Parathyroid adenoma (tissue), 2 donors: ENCODE data around the gene GDPD5.

Experiments used
- H2AFZ ChIP-seq: fragments of 300-600 bp; sonication (generic); one replicate; pipeline ENCODE4 v1.7.0; 2017; ENCODE audit warnings: antibody characterized with exemption, mild to moderate bottlenecking
- H3K27ac ChIP-seq: fragments of 300-600 bp; sonication (generic); one replicate; pipeline ENCODE4 v1.7.0; 2017
- H3K27me3 ChIP-seq: fragments of 300-600 bp; sonication (generic); one replicate; pipeline ENCODE4 v1.7.0; 2017; ENCODE audit warnings: low read length; ENCODE audit not compliant: control insufficient read depth, insufficient read depth
- H3K36me3 ChIP-seq: fragments of 300-600 bp; sonication (generic); one replicate; pipeline ENCODE4 v1.7.0; 2017; ENCODE audit warnings: low read length; ENCODE audit not compliant: control insufficient read depth, insufficient read depth
- H3K4me1 ChIP-seq: fragments of 300-600 bp; sonication (generic); one replicate; pipeline ENCODE4 v1.7.0; 2017; ENCODE audit warnings: control low read depth
- H3K4me2 ChIP-seq: fragments of 300-600 bp; sonication (generic); one replicate; pipeline ENCODE4 v1.7.0; 2017; ENCODE audit warnings: low read length
- H3K4me3 ChIP-seq: fragments of 300-600 bp; sonication (generic); one replicate; pipeline ENCODE4 v1.7.0; 2017; ENCODE audit warnings: low read depth, low read length
- H3K79me2 ChIP-seq: fragments of 300-600 bp; sonication (generic); one replicate; pipeline ENCODE4 v1.7.0; 2017; ENCODE audit warnings: control low read depth
- H3K9ac ChIP-seq: fragments of 300-600 bp; sonication (generic); one replicate; pipeline ENCODE4 v1.7.0; 2017; ENCODE audit warnings: mild to moderate bottlenecking
- H3K9me3 ChIP-seq: fragments of 300-600 bp; sonication (generic); one replicate; pipeline ENCODE4 v1.7.0; 2017; ENCODE audit warnings: low read length; ENCODE audit not compliant: control insufficient read depth
- CTCF ChIP-seq: fragments of 300-600 bp; sonication (generic); IDR thresholded peaks from one replicate; pipeline ENCODE4 v1.7.0; 2017; ENCODE audit warnings: antibody characterized with exemption, mild to moderate bottlenecking
- donor health status: primary hyperparathyroidism.

Gene GDPD5

GRCh38 chr11:75510723-75511019 is 15.1 kb downstream of the GDPD5 start:
- Histone ChIP-seq H3K27me3 (no peaks in the 10 kb centered on the region), H3K4me2 (no peak overlapping the region), H3K27ac (no peak overlapping the region)

GRCh38 chr11:75510004-75510722 is 15.6 kb downstream of the GDPD5 start:
- Histone ChIP-seq H3K4me3 (no peak overlapping the region), H3K36me3 (no peaks in the 10 kb centered on the region), H3K4me2 (no peak overlapping the region), H2AFZ (no peak overlapping the region), H3K79me2 (no peaks in the 10 kb centered on the region), H3K4me1 (no peaks in the 10 kb centered on the region), H3K9ac (no peak overlapping the region), H3K27ac (no peak overlapping the region), H3K9me3 (no peaks in the 10 kb centered on the region), H3K27me3 (no peaks in the 10 kb centered on the region)
- TF ChIP-seq CTCF = no peak

More at GRCh38 chr11:75510723-75511019, 15.1 kb downstream of the GDPD5 start:
- Histone ChIP-seq H3K4me1 (no peaks in the 10 kb centered on the region), H3K9ac (no peak overlapping the region), H3K4me3 (no peak overlapping the region), H3K9me3 (no peaks in the 10 kb centered on the region), H2AFZ (no peak overlapping the region), H3K79me2 (no peaks in the 10 kb centered on the region), H3K36me3 (no peaks in the 10 kb centered on the region)
- no peak for TF ChIP-seq CTCF

- H3K9ac ChIP-seq = no peak overlapping the region
- H2AFZ ChIP-seq = no peak overlapping the region
- no peaks in the 10 kb centered on the region for H3K36me3 ChIP-seq
- H3K4me1 ChIP-seq = no peaks in the 10 kb centered on the region
- H3K27ac ChIP-seq = no peak overlapping the region
- H3K9me3 ChIP-seq = no peaks in the 10 kb centered on the region
- no peaks in the 10 kb centered on the region for H3K27me3 ChIP-seq
- no peaks in the 10 kb centered on the region for H3K79me2 ChIP-seq
- no peak overlapping the region for H3K4me3 ChIP-seq
- no peak for TF ChIP-seq CTCF
- no peak overlapping the region for H3K4me2 ChIP-seq
Observed at GRCh38 chr11:75509020-75509720, 16.6 kb downstream of the GDPD5 start.

- Histone ChIP-seq H3K27me3 (no peaks in the 10 kb centered on the region), H3K4me1 (no peaks in the 10 kb centered on the region), H3K4me2 (no peak overlapping the region), H3K27ac (no peak overlapping the region), H3K36me3 (no peaks in the 10 kb centered on the region), H3K9ac (no peak overlapping the region), H3K79me2 (no peaks in the 10 kb centered on the region), H3K9me3 (no peaks in the 10 kb centered on the region), H3K4me3 (no peak overlapping the region), H2AFZ (no peak overlapping the region)
- no peak for TF ChIP-seq CTCF
Observed at GRCh38 chr11:75508051-75508561, 17.6 kb downstream of the GDPD5 start.
